Activated naive CD4-positive, alpha-beta T cell treated with Interleukin-2 at 50 U/mL for 16 hours (primary cell): ENCODE results near the gene FUT8.
"Not testable (repeated sequence)": the region's sequence is repeated elsewhere in the genome, so short reads cannot be mapped to it uniquely, and the experiment has no call there.

Experiments used
- DNase-seq: peaks from one replicate; pipeline ENCODE4 v3.0.0-alpha.2; 2020

FUT8 gene

GRCh38 chr14:65456247-65456646 lies 43.7 kb downstream of the FUT8 start:
- DNase-seq: no peak

- no peak for DNase-seq
Observed at GRCh38 chr14:65461730-65462129, 49.2 kb downstream of the FUT8 start.

GRCh38 chr14:65462411-65462810 lies 49.9 kb downstream of the FUT8 start:
- peak; percentile 10 for DNase-seq

- no peak for DNase-seq
Observed at GRCh38 chr14:65465584-65465983, 53.1 kb downstream of the FUT8 start.

- DNase-seq: not testable (repeated sequence)
Observed at GRCh38 chr14:65467926-65468325, 55.4 kb downstream of the FUT8 start.

GRCh38 chr14:65469903-65470302 lies 57.4 kb downstream of the FUT8 start:
- no peak for DNase-seq

- DNase-seq: no peak
Observed at GRCh38 chr14:65470404-65470880, 57.9 kb downstream of the FUT8 start.

- no peak for DNase-seq
Observed at GRCh38 chr14:65471038-65471878, 58.7 kb downstream of the FUT8 start.

- DNase-seq: no peak
Observed at GRCh38 chr14:65472189-65472588, 59.7 kb downstream of the FUT8 start.

- DNase-seq: no peak
Observed at GRCh38 chr14:65476273-65476941, 63.9 kb downstream of the FUT8 start.

GRCh38 chr14:65476942-65477318 lies 64.4 kb downstream of the FUT8 start:
- no peak for DNase-seq

- DNase-seq: no peak
Observed at GRCh38 chr14:65478017-65478416, 65.5 kb downstream of the FUT8 start.

- DNase-seq: no peak
Observed at GRCh38 chr14:65478596-65478995, 66.1 kb downstream of the FUT8 start.

- DNase-seq: no peak
Observed at GRCh38 chr14:65479386-65479785, 66.9 kb downstream of the FUT8 start.

GRCh38 chr14:65482757-65483438 lies 70.4 kb downstream of the FUT8 start:
- no peak for DNase-seq

GRCh38 chr14:65483647-65484046 lies 71.1 kb downstream of the FUT8 start:
- no peak for DNase-seq

GRCh38 chr14:65485516-65485915 lies 73.0 kb downstream of the FUT8 start:
- DNase-seq: no peak

GRCh38 chr14:65486863-65487262 lies 74.3 kb downstream of the FUT8 start:
- no peak for DNase-seq

- DNase-seq: no peak
Observed at GRCh38 chr14:65487783-65488494, 75.4 kb downstream of the FUT8 start.

- no peak for DNase-seq
Observed at GRCh38 chr14:65491274-65491673, 78.7 kb downstream of the FUT8 start.

- no peak for DNase-seq
Observed at GRCh38 chr14:65492266-65492665, 79.7 kb downstream of the FUT8 start.

GRCh38 chr14:65495196-65495595 lies 82.7 kb downstream of the FUT8 start:
- no peak for DNase-seq
